ENCODE results near the gene NOTUM. TPM values are rescaled to one million over a fixed set of nuclear protein-coding genes. Genes with fewer than 3 reads are reported as not detected.

NOTUM gene
- total and polyA plus RNA-seq, 12 donors = 0.07 to 9.7 (median 0.69) TPM; not detected in 3

DNA sequence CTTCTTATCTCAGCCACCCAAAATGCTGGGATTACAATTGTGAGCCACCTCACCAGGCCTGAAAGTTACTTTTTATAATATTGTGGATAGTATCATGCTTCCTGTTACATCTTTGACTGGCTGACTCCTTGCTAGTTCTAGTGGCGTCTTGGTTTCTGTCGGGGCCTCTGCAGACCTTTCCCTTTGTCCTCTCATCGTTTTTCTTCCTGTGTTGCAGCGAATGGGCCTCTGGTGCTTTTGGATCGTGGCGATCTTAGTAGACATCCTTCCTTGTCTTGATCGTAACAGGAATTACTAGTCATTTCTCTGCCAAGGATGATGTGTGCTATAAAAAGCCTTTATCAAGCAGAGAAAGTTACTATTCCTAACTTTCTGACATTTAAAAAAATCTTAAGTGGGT lies 37.2 kb upstream of the NOTUM start:
- intact Hi-C loops (cut with DNase I) = no loop called here
- H3K4me3 ChIP-seq = no peak overlapping the region
- H3K27ac ChIP-seq = no peak overlapping the region
- peaks cover under 1 to 2% of the 10 kb centered on the region in 2 donors for H3K4me1 ChIP-seq (replicated peaks in 1 of 2)
- no peak for DNase-seq
- H3K9me3 ChIP-seq (replicated peaks in 1 of 3) = no peaks in the 10 kb centered on the region
- 76 to 89% (median 84%) methylated on average over 7 of the region's 7 CpGs for WGBS, 4 donors
- H3K36me3 ChIP-seq (replicated peaks in 1 of 2) = no peaks in the 10 kb centered on the region
- TF ChIP-seq POLR2A (IDR thresholded peaks at IDR 0.05) (no peak), CTCF (IDR thresholded peaks at IDR 0.05) (no peak)
- no peaks in the 10 kb centered on the region for H3K27me3 ChIP-seq

DNA sequence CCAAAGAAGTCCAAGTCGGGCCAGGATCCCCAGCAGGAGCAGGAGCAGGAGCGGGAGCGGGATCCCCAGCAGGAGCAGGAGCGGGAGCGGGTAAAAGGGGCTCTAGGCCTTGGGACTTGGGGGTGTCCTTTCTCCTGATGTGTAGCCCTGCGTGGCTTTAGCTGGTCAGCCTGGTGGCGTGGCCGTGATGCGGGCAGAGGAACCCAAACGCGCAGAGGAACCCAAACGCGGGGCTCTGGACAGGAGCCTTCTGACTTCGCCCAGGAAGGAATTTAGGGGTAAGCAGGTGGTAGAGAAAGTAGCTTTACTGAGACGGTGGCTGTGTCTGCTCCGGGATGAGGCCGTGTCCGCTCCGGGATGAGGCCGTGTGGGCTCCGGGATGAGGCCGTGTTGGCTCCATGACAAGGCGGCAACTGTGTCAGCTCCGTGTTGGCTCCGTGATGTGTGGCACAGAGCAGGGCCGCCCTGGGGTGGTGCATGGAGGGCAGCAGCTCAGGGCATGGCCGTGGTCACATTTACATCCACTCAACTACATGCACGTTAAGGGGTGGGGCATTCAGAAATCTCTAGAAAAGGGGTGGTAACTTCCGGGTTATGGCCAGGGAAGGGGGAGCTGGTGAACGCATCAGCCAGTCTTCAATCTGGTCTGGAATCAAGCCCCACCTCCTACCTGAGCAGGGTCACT lies 35.9 kb upstream of the NOTUM start:
- H3K9me3 ChIP-seq (replicated peaks in 1 of 3) = no peaks in the 10 kb centered on the region
- H3K4me1 ChIP-seq (replicated peaks in 1 of 2) = peaks cover 4 to 9% of the 10 kb centered on the region in 2 donors
- H3K36me3 ChIP-seq (replicated peaks in 1 of 2) = no peaks in the 10 kb centered on the region
- H3K4me3 ChIP-seq = no peak overlapping the region
- no peak for DNase-seq
- 93 to 96% (median 95%) methylated on average over 26 to 30 of the region's 30 CpGs for WGBS, 4 donors
- intact Hi-C loops (cut with DNase I) = no loop called here
- no peak for TF ChIP-seq POLR2A (IDR thresholded peaks at IDR 0.05)
- TF ChIP-seq CTCF (IDR thresholded peaks at IDR 0.05) = no peak
- H3K27me3 ChIP-seq = no peaks in the 10 kb centered on the region
- no peak overlapping the region for H3K27ac ChIP-seq

- Histone ChIP-seq H3K4me3 (no peak overlapping the region), H3K27me3 (no peaks in the 10 kb centered on the region), H3K27ac (no peak overlapping the region), H3K9me3 (replicated peaks in 1 of 3) (no peaks in the 10 kb centered on the region), H3K36me3 (replicated peaks in 1 of 2) (no peaks in the 10 kb centered on the region), H3K4me1 (replicated peaks in 1 of 2) (peaks cover 7 to 15% of the 10 kb centered on the region in 2 donors)
- intact Hi-C loops (cut with DNase I) = no loop called here
- TF ChIP-seq POLR2A (IDR thresholded peaks at IDR 0.05) = no peak
- TF ChIP-seq CTCF (IDR thresholded peaks at IDR 0.05) = no peak
- 88 to 93% (median 92%) methylated on average over 14 to 28 of the region's 28 CpGs for WGBS, 4 donors
- no peak for DNase-seq
Observed at GRCh38 chr17:81996232-81996756, 35.3 kb upstream of the NOTUM start.

- intact Hi-C loops (cut with DNase I) = no loop called here
Observed at GRCh38 chr17:81995463-81996231, 34.7 kb upstream of the NOTUM start.

More at GRCh38 chr17:81995463-81996231, 34.7 kb upstream of the NOTUM start:
- 92 to 94% (median 94%) methylated on average over 15 to 29 of the region's 29 CpGs for whole genome bisulfite sequencing, 4 donors
- Histone ChIP-seq H3K4me1 (replicated peaks in 1 of 2) (peaks cover 8 to 19% of the 10 kb centered on the region in 2 donors), H3K27me3 (no peaks in the 10 kb centered on the region), H3K4me3 (no peak overlapping the region), H3K36me3 (replicated peaks in 1 of 2) (no peaks in the 10 kb centered on the region), H3K27ac (no peak overlapping the region), H3K9me3 (replicated peaks in 1 of 3) (no peaks in the 10 kb centered on the region)
- TF ChIP-seq POLR2A (IDR thresholded peaks at IDR 0.05) = no peak
- no peak for TF ChIP-seq CTCF (IDR thresholded peaks at IDR 0.05)
- DNase-seq = no peak
